IPS DF 4.7 (cell line): Measurements from ENCODE around the gene ADAMTS17.
"Not testable (repeated sequence)": the region's sequence is repeated elsewhere in the genome, so short reads cannot be mapped to it uniquely, and the experiment has no call there.

ENCODE experiments used
- DNase-seq: peaks from one replicate; pipeline ENCODE4 v3.0.0-alpha.2; 2013; ENCODE audit warnings: low spot score; ENCODE audit errors: extremely low read depth

The ADAMTS17 gene

GRCh38 chr15:100093211-100094126, 248.3 kb downstream of the ADAMTS17 start:
- DNase-seq, result no peak

GRCh38 chr15:100092034-100092433, 249.7 kb downstream of the ADAMTS17 start:
- no peak for DNase-seq

GRCh38 chr15:100090411-100090810, 251.4 kb downstream of the ADAMTS17 start:
- no peak for DNase-seq

GRCh38 chr15:100084042-100084821, 257.5 kb downstream of the ADAMTS17 start:
- not testable (repeated sequence) for DNase-seq

- no peak for DNase-seq
Measured at GRCh38 chr15:100083572-100083971, 258.2 kb downstream of the ADAMTS17 start.

GRCh38 chr15:100082761-100083402, 258.9 kb downstream of the ADAMTS17 start:
- no peak for DNase-seq

GRCh38 chr15:100081454-100081853, 260.3 kb downstream of the ADAMTS17 start:
- DNase-seq, result no peak

- no peak for DNase-seq
Measured at GRCh38 chr15:100078511-100079220, 263.1 kb downstream of the ADAMTS17 start.

GRCh38 chr15:100075229-100075628, 266.5 kb downstream of the ADAMTS17 start:
- DNase-seq, result no peak

GRCh38 chr15:100073982-100074381, 267.8 kb downstream of the ADAMTS17 start:
- DNase-seq, result no peak

- DNase-seq, result not testable (repeated sequence)
Measured at GRCh38 chr15:100066521-100067280, 275.1 kb downstream of the ADAMTS17 start.

GRCh38 chr15:100061944-100062343, 279.8 kb downstream of the ADAMTS17 start:
- no peak for DNase-seq

- DNase-seq, result no peak
Measured at GRCh38 chr15:100060276-100060926, 281.4 kb downstream of the ADAMTS17 start.

- no peak for DNase-seq
Measured at GRCh38 chr15:100059521-100059920, 282.3 kb downstream of the ADAMTS17 start.

- DNase-seq, result no peak
Measured at GRCh38 chr15:100059094-100059493, 282.7 kb downstream of the ADAMTS17 start.

GRCh38 chr15:100058458-100058857, 283.3 kb downstream of the ADAMTS17 start:
- no peak for DNase-seq

GRCh38 chr15:100057281-100057680, 284.5 kb downstream of the ADAMTS17 start:
- DNase-seq, result no peak

GRCh38 chr15:100056411-100057072, 285.2 kb downstream of the ADAMTS17 start:
- DNase-seq, result no peak

- no peak for DNase-seq
Measured at GRCh38 chr15:100055821-100056220, 286.0 kb downstream of the ADAMTS17 start.
